ENCODE measurements around the gene TEAD1.

DNA sequence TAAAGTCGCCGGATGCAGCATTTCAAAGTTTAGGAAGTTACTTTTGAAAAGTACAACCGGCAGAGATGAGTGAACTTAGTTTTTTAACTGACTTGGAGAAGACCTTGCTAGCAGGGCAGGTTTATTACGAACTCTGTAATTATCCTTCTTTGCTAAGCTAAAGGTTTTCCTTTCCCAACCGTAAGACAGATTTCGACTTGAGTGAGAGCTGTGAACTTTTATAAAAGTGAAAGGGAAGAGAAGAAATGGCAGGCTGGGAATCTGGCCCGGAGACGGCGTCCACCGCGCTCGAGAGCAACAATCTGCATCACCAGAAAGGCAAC lies 659 bp upstream of the TEAD1 start:
- TF ChIP-seq CTCF (optimal IDR thresholded peaks at IDR 0.05 in 1 of 3, IDR thresholded peaks at IDR 0.05 in 1 of 3, conservative IDR thresholded peaks at IDR 0.05 in 1 of 3; ENCODE audit: extremely low read depth in 1 of 3, insufficient read depth in 2 of 3, low read length in 3 of 3) (no peak), EZH2 (IDR thresholded peaks at IDR 0.05; ENCODE audit: low read length) (no peak)
